HL-60/S4 treated with retinoic acid at 250 ng/mL for 4 days and 3 days (cell line): ENCODE measurements around the gene CBLB.

Source experiments
- in situ Hi-C: fragments of 300-500 bp; cut with MboI; formaldehyde crosslinking; loops from 2 replicates; pipeline ENCODE4 v1.7.0; 2022; ENCODE audit warnings: low sequenced_read_pairs

Gene CBLB

GRCh38 chr3:105647047-105647446 is 221.8 kb downstream of the CBLB start:
- in situ Hi-C loops = no loop called here

GRCh38 chr3:105639131-105639530 is 229.7 kb downstream of the CBLB start:
- in situ Hi-C loops = no loop called here

- in situ Hi-C loops = no loop called here
Measured at GRCh38 chr3:105634708-105635107, 234.1 kb downstream of the CBLB start.

GRCh38 chr3:105629718-105630117 is 239.1 kb downstream of the CBLB start:
- in situ Hi-C loops = no loop called here

GRCh38 chr3:105626739-105627138 is 242.1 kb downstream of the CBLB start:
- in situ Hi-C loops = no loop called here

- in situ Hi-C loops = no loop called here
Measured at GRCh38 chr3:105622169-105622568, 246.6 kb downstream of the CBLB start.

- in situ Hi-C loops = no loop called here
Measured at GRCh38 chr3:105620236-105620635, 248.6 kb downstream of the CBLB start.

- in situ Hi-C loops = no loop called here
Measured at GRCh38 chr3:105619651-105620050, 249.2 kb downstream of the CBLB start.

- in situ Hi-C loops = no loop called here
Measured at GRCh38 chr3:105618556-105618955, 250.3 kb downstream of the CBLB start.

GRCh38 chr3:105616374-105617121 is 252.3 kb downstream of the CBLB start:
- in situ Hi-C loops = no loop called here

- in situ Hi-C loops = no loop called here
Measured at GRCh38 chr3:105615814-105616213, 253.0 kb downstream of the CBLB start.

GRCh38 chr3:105614288-105615030 is 254.4 kb downstream of the CBLB start:
- in situ Hi-C loops = no loop called here

GRCh38 chr3:105613120-105613519 is 255.7 kb downstream of the CBLB start:
- in situ Hi-C loops = no loop called here

GRCh38 chr3:105611304-105612192 is 257.3 kb downstream of the CBLB start:
- in situ Hi-C loops = no loop called here

GRCh38 chr3:105610473-105610872 is 258.3 kb downstream of the CBLB start:
- in situ Hi-C loops = no loop called here

- in situ Hi-C loops = no loop called here
Measured at GRCh38 chr3:105608623-105609022, 260.2 kb downstream of the CBLB start.

GRCh38 chr3:105606016-105606415 is 262.8 kb downstream of the CBLB start:
- in situ Hi-C loops = no loop called here
